ENCODE data around the gene RAP2C. TPM values are rescaled to one million over a fixed set of nuclear protein-coding genes. Genes with fewer than 3 reads are reported as not detected.

RAP2C gene
- total and polyA plus RNA-seq, 2 donors (not counting 3 experiments of a cell fraction or from before 2014, with no cell fraction given), result 5.5 to 22.2 TPM

DNA sequence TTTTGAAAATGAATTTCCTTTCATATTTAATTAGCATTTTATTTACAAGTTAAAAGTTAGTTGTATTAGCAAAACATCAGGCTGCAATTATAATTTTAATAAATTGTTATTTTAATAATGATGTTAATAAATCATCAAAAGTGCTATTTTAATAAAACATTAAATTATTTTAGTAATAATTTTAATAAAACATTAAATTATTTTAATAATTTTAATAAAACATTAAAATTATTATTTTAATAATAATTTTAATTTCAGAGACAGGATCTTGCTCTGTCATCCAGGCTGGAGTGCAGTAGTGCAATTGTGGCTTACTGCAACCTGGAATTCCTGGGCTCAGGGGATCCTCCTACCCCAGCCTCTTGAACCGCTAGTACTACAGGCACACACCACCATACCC lies 10.8 kb downstream of the RAP2C start:
- Histone ChIP-seq H3K36me3 (ENCODE audit: control insufficient read depth in 2 of 2, extremely low read depth in 1 of 2, insufficient read depth in 2 of 2, low read length in 2 of 2) (no peaks in the 10 kb centered on the region), H3K27ac (ENCODE audit: insufficient read depth, low read depth, low read length) (no peak overlapping the region), H4K20me1 (replicated peaks; ENCODE audit: control insufficient read depth, extremely low read depth, insufficient read depth, low read length) (no peaks in the 10 kb centered on the region), H3K4me3 (replicated peaks in 1 of 3; ENCODE audit: insufficient read depth in 1 of 3, low read depth in 1 of 3, low read length in 3 of 3) (no peak overlapping the region), H3K79me2 (ENCODE audit: control insufficient read depth, insufficient read depth, low read length) (peaks cover 6% of the 10 kb centered on the region), H3K9me3 (replicated peaks; ENCODE audit: control insufficient read depth, insufficient read depth, low read length) (no peaks in the 10 kb centered on the region), H2AFZ (ENCODE audit: low read depth, low read length) (no peak overlapping the region), H3K9me1 (replicated peaks; ENCODE audit: control insufficient read depth, extremely low read depth, insufficient read depth, low read length) (no peaks in the 10 kb centered on the region), H3K4me1 (ENCODE audit: control insufficient read depth, extremely low read depth, insufficient read depth, low read length) (peaks cover 5% of the 10 kb centered on the region), H3K27me3 (ENCODE audit: control insufficient read depth in 2 of 2, insufficient read depth in 2 of 2, low read length in 2 of 2) (no peaks in the 10 kb centered on the region), H3K9ac (replicated peaks; ENCODE audit: extremely low read depth, insufficient read depth, low read length) (no peak overlapping the region), H3K4me2 (ENCODE audit: insufficient read depth, low read length) (no peak overlapping the region)
- dilution Hi-C loops (cut with MboI; ENCODE audit: extremely low pct_ligation_motif_present, low sequenced_read_pairs) (no loop called here), intact Hi-C loops (cut with micrococcal nuclease) (no loop called here)
- no peak for DNase-seq (ENCODE audit: low read depth, low spot score)
- CTCF ChIA-PET, result interaction anchor here (1.4 to 1.6 kb wide), 2 partner anchors 18 to 37 kb away, joined by 3 to 4 read pairs; no protein-coding TSS in a partner anchor
- BruUV-seq (replicated peaks), result no TSS peak
- POLR2A ChIA-PET, result no interaction called here
- no peak for FAIRE-seq
- TF ChIP-seq, protein P1, sequence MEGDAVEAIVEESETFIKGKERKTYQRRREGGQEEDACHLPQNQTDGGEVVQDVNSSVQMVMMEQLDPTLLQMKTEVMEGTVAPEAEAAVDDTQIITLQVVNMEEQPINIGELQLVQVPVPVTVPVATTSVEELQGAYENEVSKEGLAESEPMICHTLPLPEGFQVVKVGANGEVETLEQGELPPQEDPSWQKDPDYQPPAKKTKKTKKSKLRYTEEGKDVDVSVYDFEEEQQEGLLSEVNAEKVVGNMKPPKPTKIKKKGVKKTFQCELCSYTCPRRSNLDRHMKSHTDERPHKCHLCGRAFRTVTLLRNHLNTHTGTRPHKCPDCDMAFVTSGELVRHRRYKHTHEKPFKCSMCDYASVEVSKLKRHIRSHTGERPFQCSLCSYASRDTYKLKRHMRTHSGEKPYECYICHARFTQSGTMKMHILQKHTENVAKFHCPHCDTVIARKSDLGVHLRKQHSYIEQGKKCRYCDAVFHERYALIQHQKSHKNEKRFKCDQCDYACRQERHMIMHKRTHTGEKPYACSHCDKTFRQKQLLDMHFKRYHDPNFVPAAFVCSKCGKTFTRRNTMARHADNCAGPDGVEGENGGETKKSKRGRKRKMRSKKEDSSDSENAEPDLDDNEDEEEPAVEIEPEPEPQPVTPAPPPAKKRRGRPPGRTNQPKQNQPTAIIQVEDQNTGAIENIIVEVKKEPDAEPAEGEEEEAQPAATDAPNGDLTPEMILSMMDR (IDR thresholded peaks at IDR 0.05; ENCODE audit: extremely low read depth in 1 of 2, insufficient read depth in 1 of 2, low read depth in 1 of 2, low read length in 2 of 2), result no peak
- TF ChIP-seq, protein P2, sequence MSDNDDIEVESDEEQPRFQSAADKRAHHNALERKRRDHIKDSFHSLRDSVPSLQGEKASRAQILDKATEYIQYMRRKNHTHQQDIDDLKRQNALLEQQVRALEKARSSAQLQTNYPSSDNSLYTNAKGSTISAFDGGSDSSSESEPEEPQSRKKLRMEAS (IDR thresholded peaks at IDR 0.05; ENCODE audit: insufficient read depth, insufficient read length), result no peak
- TF ChIP-seq MYC (IDR thresholded peaks at IDR 0.05; ENCODE audit: low read depth, low read length) (no peak), JUN (IDR thresholded peaks at IDR 0.05; ENCODE audit: borderline replicate concordance, insufficient read depth, insufficient read length, low read depth) (no peak), FOS (IDR thresholded peaks at IDR 0.05; ENCODE audit: borderline replicate concordance, insufficient read depth, low read length) (no peak), EZH2 (IDR thresholded peaks at IDR 0.05; ENCODE audit: borderline replicate concordance, low read depth, low read length, severe bottlenecking) (no peak), GATA2 (IDR thresholded peaks at IDR 0.05; ENCODE audit: insufficient read depth, insufficient read length, low read depth, low read length) (no peak), POLR2A (IDR thresholded peaks at IDR 0.05; ENCODE audit: low read depth, low read length) (no peak), POLR2AphosphoS5 (IDR thresholded peaks at IDR 0.05; ENCODE audit: insufficient read depth, low read depth, low read length) (no peak)
